Neutrophil (primary cell): ENCODE data around the gene SH3GL2.

Source experiments
- H3K27ac ChIP-seq: fragments of 200-600 bp; sonication (generic); 2 replicates; pipeline ENCODE4 v1.5.1; 2016; ENCODE audit warnings: mild to moderate bottlenecking, moderate library complexity
- H3K27me3 ChIP-seq: fragments of 200-600 bp; sonication (generic); 2 replicates; pipeline ENCODE4 v1.6.0; 2016; ENCODE audit warnings: mild to moderate bottlenecking
- H3K36me3 ChIP-seq: fragments of 200-600 bp; sonication (generic); 2 replicates; pipeline ENCODE4 v1.5.1; 2017
- H3K4me1 ChIP-seq, 2 experiments: fragments of 200-600 bp in 1 of 2; sonication (generic) in 1 of 2; 1 replicate in 1 of 2; 2 replicates in 1 of 2; pipeline versions ENCODE4 v1.5.1 to v1.6.1; 2013 to 2016; ENCODE audit warnings: low read depth in 1 of 2, low read length in 1 of 2, mild to moderate bottlenecking in 1 of 2, moderate library complexity in 1 of 2; ENCODE audit not compliant: control insufficient read depth in 1 of 2, insufficient read depth in 1 of 2
- H3K4me3 ChIP-seq, 2 experiments: fragments of 200-600 bp in 1 of 2; sonication (generic) in 1 of 2; 1 replicate in 1 of 2; 2 replicates in 1 of 2; pipeline ENCODE4 v1.5.1; 2013 to 2016; ENCODE audit warnings: low read depth in 1 of 2, low read length in 1 of 2, mild to moderate bottlenecking in 1 of 2, moderate library complexity in 1 of 2
- H3K9me3 ChIP-seq: fragments of 200-600 bp; sonication (generic); 2 replicates; pipeline ENCODE4 v1.5.1; 2016
- TF ChIP-seq, protein P1 (sequence below): fragments of 200-600 bp; sonication (generic); IDR thresholded peaks from 2 replicates; pipeline ENCODE4 v1.5.1; 2016; ENCODE audit warnings: antibody characterized with exemption

The SH3GL2 gene

DNA sequence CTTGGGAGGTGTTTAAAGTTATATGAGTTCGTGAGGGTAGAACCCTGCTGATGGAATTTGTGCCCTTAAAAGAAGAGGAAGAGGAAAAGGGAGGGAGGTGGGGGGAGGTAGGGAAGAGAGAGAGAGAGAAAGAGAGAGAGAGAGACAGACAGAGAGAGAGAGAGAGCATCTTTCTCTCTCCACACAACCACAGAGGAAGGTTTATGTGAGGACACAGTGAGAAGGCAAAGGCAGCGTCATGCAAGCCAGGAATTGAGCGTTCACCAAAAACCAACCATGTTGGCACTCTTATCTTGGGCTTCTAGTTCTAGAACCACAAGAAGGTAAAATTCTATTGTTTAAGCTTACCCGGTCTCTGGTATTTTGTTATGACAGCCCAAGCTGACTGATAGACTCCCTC lies 152.4 kb downstream of the SH3GL2 start:
- H3K4me1 ChIP-seq = no peaks in the 10 kb centered on the region
- no peaks in the 10 kb centered on the region for H3K36me3 ChIP-seq
- no peaks in the 10 kb centered on the region for H3K9me3 ChIP-seq
- TF ChIP-seq, protein P1, sequence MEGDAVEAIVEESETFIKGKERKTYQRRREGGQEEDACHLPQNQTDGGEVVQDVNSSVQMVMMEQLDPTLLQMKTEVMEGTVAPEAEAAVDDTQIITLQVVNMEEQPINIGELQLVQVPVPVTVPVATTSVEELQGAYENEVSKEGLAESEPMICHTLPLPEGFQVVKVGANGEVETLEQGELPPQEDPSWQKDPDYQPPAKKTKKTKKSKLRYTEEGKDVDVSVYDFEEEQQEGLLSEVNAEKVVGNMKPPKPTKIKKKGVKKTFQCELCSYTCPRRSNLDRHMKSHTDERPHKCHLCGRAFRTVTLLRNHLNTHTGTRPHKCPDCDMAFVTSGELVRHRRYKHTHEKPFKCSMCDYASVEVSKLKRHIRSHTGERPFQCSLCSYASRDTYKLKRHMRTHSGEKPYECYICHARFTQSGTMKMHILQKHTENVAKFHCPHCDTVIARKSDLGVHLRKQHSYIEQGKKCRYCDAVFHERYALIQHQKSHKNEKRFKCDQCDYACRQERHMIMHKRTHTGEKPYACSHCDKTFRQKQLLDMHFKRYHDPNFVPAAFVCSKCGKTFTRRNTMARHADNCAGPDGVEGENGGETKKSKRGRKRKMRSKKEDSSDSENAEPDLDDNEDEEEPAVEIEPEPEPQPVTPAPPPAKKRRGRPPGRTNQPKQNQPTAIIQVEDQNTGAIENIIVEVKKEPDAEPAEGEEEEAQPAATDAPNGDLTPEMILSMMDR = no peak
- H3K27me3 ChIP-seq = no peaks in the 10 kb centered on the region
- H3K4me3 ChIP-seq = no peak overlapping the region
- no peak overlapping the region for H3K27ac ChIP-seq

DNA sequence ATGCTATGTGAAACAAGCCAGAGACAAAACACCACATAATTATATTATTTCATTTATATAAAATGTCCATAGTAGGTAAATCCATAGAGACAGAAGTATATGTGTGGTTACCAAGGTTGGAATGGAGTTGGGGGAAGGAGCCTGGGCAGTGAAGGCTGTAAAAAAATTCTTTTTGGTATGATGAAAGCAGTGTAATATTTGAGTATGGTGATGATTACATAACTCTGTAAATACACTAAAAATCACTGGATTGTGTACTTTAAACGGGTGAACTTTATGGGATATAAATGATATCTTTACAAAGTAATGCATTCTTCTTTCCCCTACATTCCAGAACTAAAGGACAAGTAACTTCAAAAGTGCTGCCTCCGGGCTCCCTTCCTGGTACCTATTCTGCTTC lies 155.8 kb downstream of the SH3GL2 start:
- Histone ChIP-seq H3K4me1 (no peaks in the 10 kb centered on the region), H3K27ac (no peak overlapping the region), H3K4me3 (no peak overlapping the region), H3K36me3 (no peaks in the 10 kb centered on the region), H3K27me3 (no peaks in the 10 kb centered on the region), H3K9me3 (no peaks in the 10 kb centered on the region)
- TF ChIP-seq, protein P1 = no peak

DNA sequence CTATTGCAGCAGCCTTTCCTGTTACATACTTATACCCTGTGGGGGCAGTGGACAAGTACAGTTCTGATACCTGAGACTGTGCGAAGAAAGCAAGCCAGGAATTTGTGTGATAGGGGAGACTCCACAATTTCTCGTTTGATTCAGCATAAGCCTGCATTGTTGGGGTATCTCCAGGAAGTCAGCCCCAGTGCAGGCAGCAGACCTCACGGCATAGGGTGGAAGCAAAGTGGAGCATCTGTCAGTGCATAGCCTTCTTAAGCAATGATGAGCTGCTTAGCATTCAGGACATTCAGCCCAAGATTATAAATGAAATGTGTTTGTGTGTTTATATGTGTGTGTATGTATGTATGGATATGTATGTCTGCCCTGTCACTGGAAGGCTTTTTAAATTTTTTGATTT lies 157.0 kb downstream of the SH3GL2 start:
- H3K4me3 ChIP-seq = no peak overlapping the region
- TF ChIP-seq, protein P1 = no peak
- H3K36me3 ChIP-seq = no peaks in the 10 kb centered on the region
- no peaks in the 10 kb centered on the region for H3K4me1 ChIP-seq
- no peak overlapping the region for H3K27ac ChIP-seq
- no peaks in the 10 kb centered on the region for H3K9me3 ChIP-seq
- H3K27me3 ChIP-seq = no peaks in the 10 kb centered on the region

DNA sequence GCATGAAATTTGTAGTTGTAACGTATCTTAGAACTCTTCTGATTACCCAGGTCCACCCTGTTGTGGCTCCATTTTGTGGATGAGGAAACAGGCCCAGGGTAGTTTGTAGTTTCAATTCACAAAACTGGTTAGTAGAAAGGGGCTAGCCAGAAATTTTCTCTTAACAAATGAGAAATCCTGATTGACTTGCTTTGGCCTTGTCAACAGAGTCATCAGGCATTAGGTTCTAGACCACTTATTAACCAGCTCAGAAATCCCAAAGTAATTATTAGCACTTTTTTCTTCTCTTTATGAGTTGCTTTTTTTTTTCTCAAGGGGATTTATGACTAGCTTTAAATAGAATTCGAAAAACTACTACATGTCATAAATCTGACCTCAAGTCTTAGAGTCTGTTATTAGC lies 160.2 kb downstream of the SH3GL2 start:
- Histone ChIP-seq H3K27ac (no peak overlapping the region), H3K27me3 (no peaks in the 10 kb centered on the region), H3K9me3 (no peaks in the 10 kb centered on the region), H3K4me3 (no peak overlapping the region), H3K36me3 (no peaks in the 10 kb centered on the region), H3K4me1 (no peaks in the 10 kb centered on the region)
- TF ChIP-seq, protein P1 = no peak

DNA sequence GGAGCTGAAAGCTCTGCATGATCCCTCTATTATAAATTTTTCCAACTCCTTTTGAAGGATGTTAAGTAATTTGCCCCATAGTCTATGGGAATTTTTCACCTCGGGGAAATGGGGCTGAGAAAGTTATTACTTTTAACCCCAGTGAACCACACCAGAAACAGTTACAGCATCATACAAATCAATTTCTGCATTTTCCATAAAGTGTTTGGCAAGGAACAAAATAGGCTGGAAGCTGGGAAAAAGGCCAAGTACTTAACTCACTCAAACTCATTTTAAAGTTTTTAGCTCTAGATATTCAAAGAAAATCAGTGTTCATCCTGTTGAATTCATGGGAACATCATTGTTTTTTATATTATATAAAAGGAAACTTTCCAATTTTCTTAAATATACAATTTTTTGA lies 160.9 kb downstream of the SH3GL2 start:
- H3K4me1 ChIP-seq = no peaks in the 10 kb centered on the region
- TF ChIP-seq, protein P1 = no peak
- no peak overlapping the region for H3K27ac ChIP-seq
- no peaks in the 10 kb centered on the region for H3K27me3 ChIP-seq
- no peaks in the 10 kb centered on the region for H3K9me3 ChIP-seq
- H3K4me3 ChIP-seq = no peak overlapping the region
- no peaks in the 10 kb centered on the region for H3K36me3 ChIP-seq

DNA sequence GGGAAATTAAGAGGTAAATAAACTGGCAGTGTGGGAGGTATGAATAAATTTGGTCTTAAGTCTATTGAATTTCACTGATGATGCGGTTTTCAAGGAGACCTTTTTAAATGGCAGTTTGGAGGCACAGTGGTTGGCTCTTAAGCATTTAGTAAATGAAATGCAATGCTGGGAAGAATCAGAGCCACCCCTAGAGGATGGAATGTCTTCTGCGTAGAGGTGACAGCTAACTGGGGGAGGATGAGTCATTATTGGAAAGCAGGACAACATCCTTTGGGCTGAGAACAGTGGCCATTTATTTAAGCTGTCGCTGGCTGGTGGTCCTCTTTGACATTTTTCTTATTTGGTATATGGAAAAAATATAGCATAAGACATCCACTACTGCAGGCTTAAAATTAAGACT lies 163.2 kb downstream of the SH3GL2 start:
- TF ChIP-seq, protein P1 = no peak
- H3K4me1 ChIP-seq = no peaks in the 10 kb centered on the region
- H3K9me3 ChIP-seq = no peaks in the 10 kb centered on the region
- no peaks in the 10 kb centered on the region for H3K36me3 ChIP-seq
- H3K4me3 ChIP-seq = no peak overlapping the region
- no peaks in the 10 kb centered on the region for H3K27me3 ChIP-seq
- no peak overlapping the region for H3K27ac ChIP-seq
